ENCODE measurements around the gene KISS1. TPM values are rescaled to one million over a fixed set of nuclear protein-coding genes. Genes with fewer than 3 reads are reported as not detected.

The KISS1 gene
- total and polyA plus RNA-seq, 12 donors: 0.34 to 0.50 TPM; not detected in 10

DNA sequence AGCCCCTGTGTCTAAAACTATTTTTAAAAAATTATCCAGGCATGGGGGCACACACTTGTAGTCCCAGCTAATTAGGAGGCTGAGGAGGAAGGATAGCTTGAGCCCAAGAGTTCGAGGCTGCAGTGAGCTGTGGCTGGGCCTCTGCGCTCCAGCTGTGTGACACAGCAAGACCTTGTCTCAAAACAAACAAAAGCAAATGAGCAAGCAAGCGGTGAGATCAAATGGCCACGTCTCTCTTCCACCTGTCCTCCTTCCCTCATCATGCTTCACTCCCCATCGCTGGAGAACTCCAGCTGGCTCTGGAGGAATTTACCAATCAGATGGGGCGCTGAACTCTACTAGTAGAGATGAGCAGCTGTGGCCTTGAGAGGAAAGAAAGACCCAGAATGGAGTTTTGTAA lies 16.2 kb downstream of the KISS1 start:
- intact Hi-C loops (cut with DNase I): no loop called here
- DNase-seq: no peak
- no peaks in the 10 kb centered on the region for H3K27me3 ChIP-seq

DNA sequence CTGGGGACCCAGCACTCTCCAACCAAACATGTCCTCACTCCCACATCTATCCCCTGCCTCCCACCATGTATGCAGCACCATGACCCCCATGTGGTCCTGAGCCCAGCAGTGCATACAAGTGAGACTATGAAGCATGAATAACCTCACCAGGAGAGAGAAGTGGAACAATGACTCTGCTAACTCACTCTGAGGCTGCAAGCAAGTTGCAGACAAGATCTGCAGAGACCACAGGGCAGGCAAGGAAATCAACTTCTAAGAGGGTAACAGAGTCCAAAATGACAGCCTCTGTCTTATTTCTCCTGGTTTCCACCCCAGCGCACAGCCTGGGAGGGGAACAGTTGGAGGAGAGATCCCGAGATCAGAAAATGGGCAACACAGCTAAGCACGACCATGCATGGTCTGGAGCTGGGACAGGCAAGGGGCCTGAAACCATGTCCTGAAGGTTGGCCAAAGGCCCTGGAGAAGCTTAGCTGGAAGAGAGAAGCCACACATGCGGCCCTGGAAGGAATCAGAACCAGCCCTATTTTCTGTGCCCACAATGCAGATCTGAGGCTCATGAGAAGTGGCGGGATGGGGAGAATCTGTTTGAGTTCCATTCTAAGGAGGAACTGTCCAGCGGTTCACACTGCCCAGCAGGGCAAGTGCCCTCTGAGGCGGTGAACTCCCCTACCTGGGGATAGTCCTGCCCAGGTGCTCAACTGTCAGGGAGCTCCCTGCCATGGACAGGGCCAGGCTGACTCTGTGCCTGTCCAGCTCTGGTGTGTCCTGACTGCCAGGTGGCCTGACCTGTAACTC lies 17.6 kb downstream of the KISS1 start:
- H3K36me3 ChIP-seq (replicated peaks in 1 of 2): no peaks in the 10 kb centered on the region
- H3K9me3 ChIP-seq (replicated peaks in 1 of 3): no peaks in the 10 kb centered on the region
- WGBS, 4 donors: 82 to 98% (median 88%) methylated on average over 6 to 7 of the region's 7 CpGs
- DNase-seq: no peak
- TF ChIP-seq, protein P1, sequence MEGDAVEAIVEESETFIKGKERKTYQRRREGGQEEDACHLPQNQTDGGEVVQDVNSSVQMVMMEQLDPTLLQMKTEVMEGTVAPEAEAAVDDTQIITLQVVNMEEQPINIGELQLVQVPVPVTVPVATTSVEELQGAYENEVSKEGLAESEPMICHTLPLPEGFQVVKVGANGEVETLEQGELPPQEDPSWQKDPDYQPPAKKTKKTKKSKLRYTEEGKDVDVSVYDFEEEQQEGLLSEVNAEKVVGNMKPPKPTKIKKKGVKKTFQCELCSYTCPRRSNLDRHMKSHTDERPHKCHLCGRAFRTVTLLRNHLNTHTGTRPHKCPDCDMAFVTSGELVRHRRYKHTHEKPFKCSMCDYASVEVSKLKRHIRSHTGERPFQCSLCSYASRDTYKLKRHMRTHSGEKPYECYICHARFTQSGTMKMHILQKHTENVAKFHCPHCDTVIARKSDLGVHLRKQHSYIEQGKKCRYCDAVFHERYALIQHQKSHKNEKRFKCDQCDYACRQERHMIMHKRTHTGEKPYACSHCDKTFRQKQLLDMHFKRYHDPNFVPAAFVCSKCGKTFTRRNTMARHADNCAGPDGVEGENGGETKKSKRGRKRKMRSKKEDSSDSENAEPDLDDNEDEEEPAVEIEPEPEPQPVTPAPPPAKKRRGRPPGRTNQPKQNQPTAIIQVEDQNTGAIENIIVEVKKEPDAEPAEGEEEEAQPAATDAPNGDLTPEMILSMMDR (IDR thresholded peaks at IDR 0.05): no peak
- TF ChIP-seq POLR2A (IDR thresholded peaks at IDR 0.05): no peak
- no peaks in the 10 kb centered on the region for H3K27me3 ChIP-seq
- H3K4me3 ChIP-seq: no peak overlapping the region
- H3K27ac ChIP-seq: no peak overlapping the region
- intact Hi-C loops (cut with DNase I): no loop called here
- H3K4me1 ChIP-seq (replicated peaks in 1 of 2): no peaks in the 10 kb centered on the region

More for the DNA sequence above, 16.2 kb downstream of the KISS1 start:
- H3K4me1 ChIP-seq (replicated peaks in 1 of 2): no peaks in the 10 kb centered on the region
- H3K27ac ChIP-seq: no peak overlapping the region
- TF ChIP-seq, protein P1 (IDR thresholded peaks at IDR 0.05): no peak
- TF ChIP-seq POLR2A (IDR thresholded peaks at IDR 0.05): no peak
- H3K9me3 ChIP-seq (replicated peaks in 1 of 3): no peaks in the 10 kb centered on the region
- no peaks in the 10 kb centered on the region for H3K36me3 ChIP-seq (replicated peaks in 1 of 2)
- H3K4me3 ChIP-seq: no peak overlapping the region
- whole genome bisulfite sequencing, 4 donors: 85 to 89% (median 88%) methylated on average over 6 of the region's 6 CpGs

DNA sequence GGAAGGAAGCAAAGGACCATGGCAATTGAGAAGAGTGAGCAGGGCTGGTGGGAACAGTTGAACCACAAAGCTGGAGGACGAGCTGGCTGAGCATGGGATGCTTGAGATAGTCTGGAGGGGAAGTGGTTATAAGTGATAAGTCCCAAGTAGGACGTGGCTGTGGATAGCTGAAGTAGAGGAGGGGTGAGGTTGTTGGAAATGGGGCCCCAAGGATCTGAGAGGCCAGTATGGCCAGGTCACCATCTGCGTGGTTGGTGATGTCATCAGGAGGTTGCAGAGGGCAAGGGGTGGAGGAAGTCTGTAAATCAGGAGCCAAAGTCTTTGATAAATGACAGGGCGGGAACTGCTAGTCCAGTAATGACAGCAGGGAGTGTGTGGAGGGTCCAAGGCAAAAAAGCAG lies 19.2 kb downstream of the KISS1 start:
- intact Hi-C loops (cut with DNase I): no loop called here
- no peaks in the 10 kb centered on the region for H3K4me1 ChIP-seq (replicated peaks in 1 of 2)
- H3K4me3 ChIP-seq: no peak overlapping the region
- WGBS, 4 donors: 43 to 58% (median 51%) methylated on average over 4 of the region's 4 CpGs
- H3K27ac ChIP-seq: no peak overlapping the region
- TF ChIP-seq POLR2A (IDR thresholded peaks at IDR 0.05): no peak
- TF ChIP-seq, protein P1 (IDR thresholded peaks at IDR 0.05): no peak
- DNase-seq: no peak
- H3K36me3 ChIP-seq (replicated peaks in 1 of 2): no peaks in the 10 kb centered on the region
- H3K9me3 ChIP-seq (replicated peaks in 1 of 3): no peaks in the 10 kb centered on the region
- H3K27me3 ChIP-seq: no peaks in the 10 kb centered on the region

DNA sequence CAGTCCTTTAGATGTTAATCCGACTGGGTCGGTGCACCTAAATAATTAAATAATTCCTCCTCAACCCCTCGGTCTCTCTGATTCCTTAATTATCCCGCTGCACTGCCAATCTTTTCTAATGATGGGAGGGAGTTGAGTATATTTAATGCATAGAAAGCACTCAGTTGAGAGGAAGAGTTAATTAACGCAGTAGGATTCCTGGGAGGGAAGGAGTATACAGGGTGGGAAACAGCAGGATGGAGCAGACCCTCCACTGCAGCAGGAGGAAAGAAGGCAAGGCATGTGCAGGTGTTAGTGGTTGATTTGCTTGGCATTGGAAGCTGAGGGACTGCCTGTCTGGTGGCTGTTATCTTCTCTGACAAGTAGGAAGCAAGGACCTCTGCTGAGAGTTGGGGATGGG lies 20.2 kb downstream of the KISS1 start:
- WGBS, 4 donors: 78 to 89% (median 82%) methylated on average over 5 of the region's 5 CpGs
- TF ChIP-seq, protein P1 (IDR thresholded peaks at IDR 0.05): no peak
- no peak for TF ChIP-seq POLR2A (IDR thresholded peaks at IDR 0.05)

More for the DNA sequence above, 20.2 kb downstream of the KISS1 start:
- Histone ChIP-seq H3K27me3 (no peaks in the 10 kb centered on the region), H3K27ac (no peak overlapping the region), H3K4me1 (replicated peaks in 1 of 2) (no peaks in the 10 kb centered on the region), H3K36me3 (replicated peaks in 1 of 2) (no peaks in the 10 kb centered on the region), H3K4me3 (no peak overlapping the region), H3K9me3 (replicated peaks in 1 of 3) (no peaks in the 10 kb centered on the region)
- intact Hi-C loops (cut with DNase I): no loop called here
- no peak for DNase-seq

Measured in adrenal gland (tissue), 12 donors.